MCF 10A (cell line): Measurements from ENCODE around the gene GPC3. TPM values are rescaled to one million over a fixed set of nuclear protein-coding genes. Genes with fewer than 3 reads are reported as not detected.

ENCODE experiments used
- BruUV-seq: library from RNA; stranded (reverse); fragments of 400-500 nt; replicated peaks from 2 replicates; lab custom pipeline; 2021; lab: Mats Ljungman, UMichigan
- CTCF ChIA-PET: fragments of 300-600 bp; sonication (Branson Sonifier 250); formaldehyde crosslinking; extraction: SDS; loops from one replicate; lab custom pipeline; 2021; ENCODE audit warnings: antibody characterized with exemption, inconsistent platforms; lab: Yijun Ruan, JAX
- POLR2A ChIA-PET: fragments of 300-600, 350-650 bp; sonication (Branson Sonifier 250); formaldehyde crosslinking; extraction: SDS; loops from one replicate; lab custom pipeline; 2020; ENCODE audit warnings: antibody characterized with exemption, inconsistent platforms; lab: Yijun Ruan, JAX
- DNase-seq: peaks from one replicate; pipeline ENCODE4 v3.0.0-alpha.2; 2018; ENCODE audit not compliant: unreplicated experiment
- H3K27ac Mint-ChIP-seq: one replicate; pipeline ENCODE4 v1.8.0; 2022; ENCODE audit warnings: mild to moderate bottlenecking, low read depth, mixed read lengths; ENCODE audit not compliant: unreplicated experiment
- H3K27me3 Mint-ChIP-seq: one replicate; pipeline ENCODE4 v1.8.0; 2022; ENCODE audit warnings: mixed read lengths; ENCODE audit not compliant: insufficient read depth, unreplicated experiment
- H3K36me3 Mint-ChIP-seq: one replicate; pipeline ENCODE4 v1.8.0; 2022; ENCODE audit warnings: mild to moderate bottlenecking, moderate library complexity, mixed read lengths; ENCODE audit not compliant: insufficient read depth, unreplicated experiment
- H3K4me1 Mint-ChIP-seq: one replicate; pipeline ENCODE4 v1.8.0; 2022; ENCODE audit warnings: mixed read lengths; ENCODE audit not compliant: insufficient read depth, unreplicated experiment
- H3K4me3 Mint-ChIP-seq: one replicate; pipeline ENCODE4 v1.8.0; 2022; ENCODE audit warnings: mild to moderate bottlenecking, moderate library complexity, mixed read lengths; ENCODE audit not compliant: unreplicated experiment
- H3K9me3 Mint-ChIP-seq: one replicate; pipeline ENCODE4 v1.8.0; 2022; ENCODE audit warnings: mixed read lengths; ENCODE audit not compliant: unreplicated experiment
- intact Hi-C: fragments of 100-400 bp; cut with micrococcal nuclease; formaldehyde crosslinking; loops from 2 replicates; pipeline ENCODE4 v1.14.1; 2022
- total RNA-seq: library from RNA; stranded (reverse); gene quantifications from 2 replicates; pipeline ENCODE4 v1.2.3, GENCODE V29; 2022
- TF ChIP-seq, protein P1 (sequence below): fragments of 200-600 bp; IDR thresholded peaks from one replicate; pipeline ENCODE4 v1.8.0; 2022; ENCODE audit warnings: antibody characterized with exemption, mild to moderate bottlenecking; ENCODE audit not compliant: unreplicated experiment

The GPC3 gene
- total RNA-seq, 1 experiment from 2014 or later: 0.37 TPM

- TF ChIP-seq, protein P1, sequence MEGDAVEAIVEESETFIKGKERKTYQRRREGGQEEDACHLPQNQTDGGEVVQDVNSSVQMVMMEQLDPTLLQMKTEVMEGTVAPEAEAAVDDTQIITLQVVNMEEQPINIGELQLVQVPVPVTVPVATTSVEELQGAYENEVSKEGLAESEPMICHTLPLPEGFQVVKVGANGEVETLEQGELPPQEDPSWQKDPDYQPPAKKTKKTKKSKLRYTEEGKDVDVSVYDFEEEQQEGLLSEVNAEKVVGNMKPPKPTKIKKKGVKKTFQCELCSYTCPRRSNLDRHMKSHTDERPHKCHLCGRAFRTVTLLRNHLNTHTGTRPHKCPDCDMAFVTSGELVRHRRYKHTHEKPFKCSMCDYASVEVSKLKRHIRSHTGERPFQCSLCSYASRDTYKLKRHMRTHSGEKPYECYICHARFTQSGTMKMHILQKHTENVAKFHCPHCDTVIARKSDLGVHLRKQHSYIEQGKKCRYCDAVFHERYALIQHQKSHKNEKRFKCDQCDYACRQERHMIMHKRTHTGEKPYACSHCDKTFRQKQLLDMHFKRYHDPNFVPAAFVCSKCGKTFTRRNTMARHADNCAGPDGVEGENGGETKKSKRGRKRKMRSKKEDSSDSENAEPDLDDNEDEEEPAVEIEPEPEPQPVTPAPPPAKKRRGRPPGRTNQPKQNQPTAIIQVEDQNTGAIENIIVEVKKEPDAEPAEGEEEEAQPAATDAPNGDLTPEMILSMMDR: no peak
- no peak overlapping the region for H3K27ac Mint-ChIP-seq
- no TSS peak for BruUV-seq
- H3K27me3 Mint-ChIP-seq: peaks cover 39% of the 10 kb centered on the region
- ChIA-PET CTCF (no interaction called here), POLR2A (no interaction called here)
- H3K4me3 Mint-ChIP-seq: no peak overlapping the region
- DNase-seq: peak; percentile 8
- intact Hi-C loops: no loop called here
- H3K36me3 Mint-ChIP-seq: no peaks in the 10 kb centered on the region
- no peaks in the 10 kb centered on the region for H3K9me3 Mint-ChIP-seq
- H3K4me1 Mint-ChIP-seq: no peaks in the 10 kb centered on the region
These were observed 489.7 kb downstream of the GPC3 start for GRCh38 chrX:133495464-133496391.

- no peaks in the 10 kb centered on the region for H3K4me1 Mint-ChIP-seq
- ChIA-PET POLR2A (no interaction called here), CTCF (no interaction called here)
- TF ChIP-seq, protein P1: no peak
- H3K36me3 Mint-ChIP-seq: no peaks in the 10 kb centered on the region
- peaks cover 23% of the 10 kb centered on the region for H3K27me3 Mint-ChIP-seq
- intact Hi-C loops: no loop called here
- no peak overlapping the region for H3K27ac Mint-ChIP-seq
- no TSS peak for BruUV-seq
- no peak overlapping the region for H3K4me3 Mint-ChIP-seq
- H3K9me3 Mint-ChIP-seq: no peaks in the 10 kb centered on the region
- DNase-seq: peak; percentile 34
These were observed 492.0 kb downstream of the GPC3 start for GRCh38 chrX:133493366-133493765.

DNA sequence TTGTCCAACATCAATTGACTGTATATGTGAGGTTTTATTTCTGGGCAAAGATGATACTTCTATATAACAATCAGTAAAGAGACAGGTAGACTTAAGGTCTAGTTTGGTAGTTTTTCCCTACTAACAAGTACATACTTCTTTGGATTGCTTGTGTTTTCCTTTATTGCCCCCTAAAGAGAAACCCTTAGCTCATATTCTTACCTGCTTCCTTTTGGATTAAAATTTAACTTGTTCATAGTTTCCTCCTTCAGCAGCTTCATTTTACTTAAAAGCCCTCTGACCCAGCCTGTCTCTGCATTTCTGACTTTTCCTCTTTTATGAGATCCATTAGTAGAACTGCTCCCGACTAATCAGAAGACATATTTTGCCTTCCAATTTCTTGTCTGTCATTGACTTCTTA lies 494.4 kb downstream of the GPC3 start:
- H3K4me1 Mint-ChIP-seq: no peaks in the 10 kb centered on the region
- peaks cover 14% of the 10 kb centered on the region for H3K27me3 Mint-ChIP-seq
- no peak overlapping the region for H3K4me3 Mint-ChIP-seq
- ChIA-PET POLR2A (no interaction called here), CTCF (interaction anchor here (0.6 kb wide), 1 partner anchor 12 kb away, joined by 3 read pairs; no protein-coding TSS in a partner anchor)
- TF ChIP-seq, protein P1: no peak
- H3K9me3 Mint-ChIP-seq: no peaks in the 10 kb centered on the region
- no TSS peak for BruUV-seq
- no peak for DNase-seq
- H3K36me3 Mint-ChIP-seq: no peaks in the 10 kb centered on the region
- intact Hi-C loops: no loop called here
- H3K27ac Mint-ChIP-seq: no peak overlapping the region
